GM18873 (cell line): ENCODE results near the gene DUS3L.

Source experiments
- ATAC-seq: cut with Tn5 transposase; IDR thresholded peaks from one replicate; pipeline ENCODE4 v1.9.1; 2021; ENCODE audit warnings: mild to moderate bottlenecking, moderate library complexity, moderate number of reproducible peaks; ENCODE audit not compliant: unreplicated experiment, low FRiP score

Gene DUS3L

GRCh38 chr19:5790559-5791520 lies at the start of gene DUS3L:
Gene DUS3L, minus strand, starts transcription at chr19:5791163. Its CDS starts 22 bp downstream, at chr19:5791141.
- ATAC-seq = peak; percentile 80

GRCh38 chr19:5839065-5840017 lies 48.4 kb upstream of the DUS3L start, which contains the start of gene FUT6:
Gene FUT6, minus strand, starts transcription at chr19:5839702. Its CDS starts 7,135 bp downstream, at chr19:5832567.
- no peak for ATAC-seq

- ATAC-seq = no peak
These were observed 47.5 kb upstream of the DUS3L start for GRCh38 chr19:5838353-5839064.

- no peak for ATAC-seq
These were observed 46.9 kb upstream of the DUS3L start for GRCh38 chr19:5837761-5838352.

GRCh38 chr19:5832527-5833216 lies 41.7 kb upstream of the DUS3L start:
- no peak for ATAC-seq

- ATAC-seq = no peak
These were observed 41.1 kb upstream of the DUS3L start for GRCh38 chr19:5832061-5832460.

GRCh38 chr19:5831159-5831558 lies 40.2 kb upstream of the DUS3L start:
- ATAC-seq = no peak

GRCh38 chr19:5829567-5830310 lies 38.8 kb upstream of the DUS3L start:
- ATAC-seq = no peak

- no peak for ATAC-seq
These were observed 38.0 kb upstream of the DUS3L start for GRCh38 chr19:5828661-5829566.

GRCh38 chr19:5827891-5828660 lies 37.1 kb upstream of the DUS3L start:
- ATAC-seq = peak; percentile 66

- no peak for ATAC-seq
These were observed 36.5 kb upstream of the DUS3L start for GRCh38 chr19:5827342-5827890.

- ATAC-seq = no peak
These were observed 35.8 kb upstream of the DUS3L start for GRCh38 chr19:5826531-5827341.

- ATAC-seq = no peak
These were observed 34.2 kb upstream of the DUS3L start for GRCh38 chr19:5825178-5825577.

GRCh38 chr19:5824751-5825150 lies 33.8 kb upstream of the DUS3L start:
- ATAC-seq = no peak

- ATAC-seq = no peak
These were observed 32.8 kb upstream of the DUS3L start for GRCh38 chr19:5823579-5824281.
